ENCODE measurements around the gene GAL3ST2.

DNA sequence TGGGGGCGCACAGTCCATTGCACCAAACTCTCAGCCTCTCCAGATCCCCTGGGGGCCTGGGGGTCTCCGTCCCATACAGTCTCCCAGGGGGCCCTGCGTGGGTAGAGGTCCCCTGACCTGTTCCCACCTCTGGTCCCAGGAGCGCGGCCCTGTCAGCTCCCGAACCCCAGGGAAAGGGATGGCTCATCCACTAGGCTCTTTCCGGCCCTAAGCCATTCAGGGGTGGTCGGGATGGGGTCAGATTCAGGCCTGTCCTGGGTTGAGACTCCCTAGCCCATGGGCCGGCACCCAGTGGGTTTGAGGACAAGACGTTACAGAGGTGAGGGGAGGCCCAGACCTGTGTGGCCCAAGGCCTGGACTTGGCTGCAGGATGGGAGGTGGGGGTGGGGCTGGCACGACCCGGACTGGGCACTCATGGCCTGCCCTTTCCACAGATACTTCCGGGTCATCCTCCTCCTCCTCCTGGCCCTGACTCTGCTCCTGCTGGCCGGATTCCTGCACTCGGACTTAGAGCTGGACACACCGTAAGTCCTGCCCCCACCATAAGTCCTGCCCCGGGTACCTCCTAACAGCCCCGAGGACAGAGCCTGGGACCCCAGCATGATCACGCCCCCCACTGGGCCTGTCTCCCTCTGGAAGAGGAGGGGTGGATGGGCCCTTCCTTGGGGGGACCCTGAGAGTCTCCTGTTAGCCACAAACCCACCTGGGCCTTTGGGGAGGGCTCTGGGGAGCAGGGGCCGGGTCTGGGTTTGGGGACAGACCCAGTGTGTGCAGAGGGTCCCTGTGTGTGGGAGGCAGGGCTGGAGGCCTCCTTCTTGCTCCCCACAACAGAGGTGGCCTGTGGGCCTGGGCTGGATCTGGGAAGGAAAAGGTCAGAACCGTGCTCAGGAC, 22.3 kb downstream of the GAL3ST2 start:
- no peak for TF ChIP-seq POLR2A (IDR thresholded peaks at IDR 0.05)
- TF ChIP-seq, protein P1, sequence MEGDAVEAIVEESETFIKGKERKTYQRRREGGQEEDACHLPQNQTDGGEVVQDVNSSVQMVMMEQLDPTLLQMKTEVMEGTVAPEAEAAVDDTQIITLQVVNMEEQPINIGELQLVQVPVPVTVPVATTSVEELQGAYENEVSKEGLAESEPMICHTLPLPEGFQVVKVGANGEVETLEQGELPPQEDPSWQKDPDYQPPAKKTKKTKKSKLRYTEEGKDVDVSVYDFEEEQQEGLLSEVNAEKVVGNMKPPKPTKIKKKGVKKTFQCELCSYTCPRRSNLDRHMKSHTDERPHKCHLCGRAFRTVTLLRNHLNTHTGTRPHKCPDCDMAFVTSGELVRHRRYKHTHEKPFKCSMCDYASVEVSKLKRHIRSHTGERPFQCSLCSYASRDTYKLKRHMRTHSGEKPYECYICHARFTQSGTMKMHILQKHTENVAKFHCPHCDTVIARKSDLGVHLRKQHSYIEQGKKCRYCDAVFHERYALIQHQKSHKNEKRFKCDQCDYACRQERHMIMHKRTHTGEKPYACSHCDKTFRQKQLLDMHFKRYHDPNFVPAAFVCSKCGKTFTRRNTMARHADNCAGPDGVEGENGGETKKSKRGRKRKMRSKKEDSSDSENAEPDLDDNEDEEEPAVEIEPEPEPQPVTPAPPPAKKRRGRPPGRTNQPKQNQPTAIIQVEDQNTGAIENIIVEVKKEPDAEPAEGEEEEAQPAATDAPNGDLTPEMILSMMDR (IDR thresholded peaks at IDR 0.05), result no peak
